GM12892 (cell line): ENCODE results near the gene HPN.
"Not testable (repeated sequence)": the region's sequence is repeated elsewhere in the genome, so short reads cannot be mapped to it uniquely, and the experiment has no call there.

Experiments
- POLR2A ChIP-seq: IDR thresholded peaks from 2 replicates; pipeline ENCODE4 v1.6.1; 2011; ENCODE audit warnings: low read depth, low read length, control low read depth
- POLR2AphosphoS5 ChIP-seq: IDR thresholded peaks from 2 replicates; pipeline ENCODE4 v1.6.1; 2011; ENCODE audit warnings: low read depth, low read length, control low read depth
- TAF1 ChIP-seq: IDR thresholded peaks from 2 replicates; pipeline ENCODE4 v1.6.1; 2011; ENCODE audit warnings: low read depth, mild to moderate bottlenecking, control low read depth, low read length, borderline replicate concordance

GRCh38 chr19:35051268-35051667, 9.7 kb downstream of the HPN start:
- not testable (repeated sequence) for TF ChIP-seq POLR2A, POLR2AphosphoS5, TAF1
